ENCODE data around the gene UBL3.
A peak's percentile ranks its signal among the peaks of the same experiment; 100 is the strongest.

Gene UBL3

DNA sequence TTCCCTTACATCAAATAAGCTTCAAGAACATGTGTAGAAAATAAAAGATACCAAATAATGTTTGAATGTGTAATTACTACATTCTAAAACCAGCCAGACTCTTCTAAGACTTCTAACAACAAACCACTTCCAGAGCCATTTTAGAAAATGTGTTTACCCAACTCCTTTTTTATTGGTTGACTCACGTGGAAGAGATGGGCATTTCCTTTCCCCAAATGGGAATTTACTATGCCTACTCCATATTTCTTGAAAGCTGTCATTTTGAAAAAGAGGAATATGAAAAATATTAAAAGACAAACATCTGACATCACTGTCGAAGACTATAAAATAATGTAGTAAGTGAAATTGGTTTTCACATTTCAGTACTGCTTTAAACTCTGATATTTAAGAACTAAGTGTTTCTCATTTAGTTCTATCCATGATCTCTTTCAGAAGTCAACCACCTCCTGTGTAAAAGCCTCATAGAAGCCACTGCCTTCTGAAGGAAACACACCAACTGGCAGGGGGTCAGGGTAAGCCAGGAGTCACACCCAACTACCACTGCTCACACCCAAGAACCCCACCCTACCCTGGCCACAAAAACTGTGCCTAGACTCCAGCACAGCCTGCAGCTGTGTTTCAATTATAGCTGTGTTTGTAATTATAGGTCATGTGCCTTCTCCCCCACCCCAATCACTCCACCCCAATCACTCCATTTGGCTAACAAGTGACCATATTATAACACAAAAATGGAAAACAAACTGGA lies 86.8 kb downstream of the UBL3 start:
- TF ChIP-seq Cebpa-rat (IDR thresholded peaks at IDR 0.05): no peak
- H3K4me1 ChIP-seq: peaks cover 5 to 16% (median 9%) of the 10 kb centered on the region in 10 experiments
- H3K4me2 ChIP-seq: no peak overlapping the region
- no peak overlapping the region for H3K27ac ChIP-seq
- no peaks in the 10 kb centered on the region for H3K27me3 ChIP-seq
- H3K9ac ChIP-seq: no peak overlapping the region
- peaks cover 11 to 42% (median 15%) of the 10 kb centered on the region in 11 experiments; a peak in 19 of 22 replicates for H3K36me3 ChIP-seq
- H3K9me3 ChIP-seq (replicated peaks in 1 of 11): peaks cover 6 to 23% (median 12%) of the 10 kb centered on the region in 11 experiments; a peak in 17 of 22 replicates
- peaks cover 0 to 8% (median 0%) of the 10 kb centered on the region in 11 experiments; a peak in 1 of 22 replicates for H4K20me1 ChIP-seq
- no peak overlapping the region for H3K4me3 ChIP-seq

DNA sequence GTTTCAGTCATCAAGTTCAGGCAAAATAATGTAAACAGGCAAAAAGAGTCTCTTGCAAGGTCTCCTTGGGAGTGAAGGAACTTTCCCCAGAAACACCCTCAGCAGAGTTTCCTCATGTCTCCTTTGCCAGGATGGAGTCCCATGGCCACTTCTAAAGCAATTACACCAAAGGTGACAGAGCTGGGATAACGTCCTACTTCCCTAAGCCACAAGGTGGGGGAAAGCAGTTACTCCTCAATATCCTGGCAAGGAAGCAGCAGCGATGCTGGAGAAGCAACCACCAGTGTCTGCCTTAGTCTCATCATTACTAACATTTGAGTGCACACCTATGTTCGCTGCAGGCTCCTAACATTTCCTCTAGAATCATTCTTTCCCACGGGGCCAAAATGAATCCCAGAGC lies 88.6 kb downstream of the UBL3 start:
- Histone ChIP-seq H3K9ac (no peak overlapping the region), H3K27me3 (no peaks in the 10 kb centered on the region), H3K36me3 (peaks cover 6 to 34% (median 7%) of the 10 kb centered on the region in 11 experiments; a peak in 18 of 22 replicates), H3K4me2 (no peak overlapping the region), H4K20me1 (peaks cover 0 to 4% (median 0%) of the 10 kb centered on the region in 11 experiments; a peak in 1 of 22 replicates), H3K9me3 (replicated peaks in 1 of 11) (peaks cover 6 to 23% (median 12%) of the 10 kb centered on the region in 11 experiments; a peak in 17 of 22 replicates), H3K4me3 (no peak overlapping the region), H3K27ac (no peak overlapping the region), H3K4me1 (peaks cover 7 to 17% (median 11%) of the 10 kb centered on the region in 10 experiments)
- TF ChIP-seq Cebpa-rat (IDR thresholded peaks at IDR 0.05): no peak

DNA sequence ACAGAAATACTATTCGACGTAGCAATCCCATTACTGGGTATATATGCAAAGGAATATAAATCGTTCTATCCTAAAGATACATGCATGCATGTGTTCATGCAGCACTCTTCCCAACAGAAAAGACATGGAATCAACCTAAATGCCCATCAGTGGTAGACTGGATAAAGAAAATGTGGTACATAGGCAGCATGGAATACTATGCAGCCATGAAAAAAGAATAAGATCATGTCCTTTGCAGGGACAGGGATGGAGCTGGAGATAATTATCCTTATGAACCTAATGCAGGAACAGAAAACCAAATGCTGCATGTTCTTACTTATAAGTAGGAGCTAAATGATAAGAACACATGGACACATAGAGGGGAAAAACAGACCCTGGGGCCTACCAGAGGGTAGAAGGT lies 89.3 kb downstream of the UBL3 start:
- peaks cover 0 to 27% (median under 1%) of the 10 kb centered on the region in 11 experiments; a peak in 12 of 22 replicates for H3K36me3 ChIP-seq
- H4K20me1 ChIP-seq: no peaks in the 10 kb centered on the region
- H3K27ac ChIP-seq: no peak overlapping the region
- no peaks in the 10 kb centered on the region for H3K27me3 ChIP-seq
- peak overlapping the region in 1 of 11 experiments; percentile 21; a peak in 1 of 22 replicates for H3K4me2 ChIP-seq
- H3K4me1 ChIP-seq: peaks cover 7 to 17% (median 11%) of the 10 kb centered on the region in 10 experiments
- no peak for TF ChIP-seq Cebpa-rat (IDR thresholded peaks at IDR 0.05)
- no peak overlapping the region for H3K9ac ChIP-seq
- no peak overlapping the region for H3K4me3 ChIP-seq
- peaks cover 6 to 23% (median 12%) of the 10 kb centered on the region in 11 experiments; a peak in 17 of 22 replicates for H3K9me3 ChIP-seq (replicated peaks in 1 of 11)

DNA sequence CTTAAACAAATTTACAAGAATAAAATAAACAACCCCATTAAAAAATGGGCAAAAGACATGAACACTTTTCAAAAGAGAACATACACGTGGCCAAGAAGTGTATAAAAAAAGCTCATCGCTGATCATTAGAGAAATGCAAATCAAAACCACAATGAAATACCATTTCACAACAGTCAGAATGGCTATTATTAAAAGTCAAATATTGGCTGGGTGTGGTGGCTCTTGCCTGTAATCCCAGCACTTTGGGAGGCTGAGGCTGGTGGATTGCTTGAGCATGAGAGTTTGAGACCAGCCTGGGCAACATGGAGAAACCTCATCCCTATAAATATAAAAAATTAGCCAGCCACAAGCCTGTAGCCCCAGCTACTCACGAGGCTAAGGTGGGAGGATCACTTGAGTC lies 89.9 kb downstream of the UBL3 start:
- Histone ChIP-seq H3K27me3 (no peaks in the 10 kb centered on the region), H4K20me1 (no peaks in the 10 kb centered on the region), H3K4me2 (peak overlapping the region in 1 of 11 experiments; percentile 21; a peak in 2 of 22 replicates), H3K9me3 (replicated peaks in 1 of 11) (peaks cover 6 to 23% (median 12%) of the 10 kb centered on the region in 11 experiments; a peak in 17 of 22 replicates), H3K36me3 (peaks cover 0 to 21% (median 0%) of the 10 kb centered on the region in 11 experiments; a peak in 4 of 22 replicates), H3K27ac (no peak overlapping the region), H3K9ac (no peak overlapping the region), H3K4me3 (no peak overlapping the region), H3K4me1 (peaks cover 7 to 17% (median 11%) of the 10 kb centered on the region in 10 experiments)
- TF ChIP-seq Cebpa-rat (IDR thresholded peaks at IDR 0.05): no peak

DNA sequence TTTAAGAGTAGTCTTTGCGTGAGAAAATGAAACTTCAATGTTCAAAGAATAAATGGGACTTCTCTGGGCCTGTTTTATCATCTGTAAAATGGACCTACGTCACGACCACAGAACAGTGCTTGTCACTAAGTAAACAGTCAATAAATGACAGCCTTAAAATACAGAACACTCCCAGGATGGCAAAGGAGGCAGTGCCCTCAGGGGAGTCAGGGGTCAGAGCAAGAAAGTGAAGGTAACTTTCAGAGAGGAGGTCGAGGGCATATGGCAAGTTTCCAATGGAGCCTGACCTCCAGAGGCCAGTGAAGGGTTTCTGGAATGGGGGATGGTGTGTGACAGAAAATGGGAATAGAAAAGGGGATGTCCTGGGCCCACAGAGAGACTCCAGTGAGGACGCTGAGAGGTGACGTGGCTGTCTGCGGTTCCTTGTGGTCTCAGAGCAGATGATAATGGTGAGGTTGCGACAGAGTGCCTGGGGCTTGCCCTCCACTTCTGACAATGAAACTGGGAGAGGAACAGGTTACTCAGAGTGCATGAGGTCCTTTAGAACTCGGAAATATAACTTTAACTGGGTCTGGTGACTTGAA lies 91.8 kb downstream of the UBL3 start:
- no peaks in the 10 kb centered on the region for H4K20me1 ChIP-seq
- H3K4me3 ChIP-seq: no peak overlapping the region
- peak overlapping the region; percentile 23 to 60 (median 36); a peak in 20 of 22 replicates for H3K4me2 ChIP-seq
- peaks cover 6 to 23% (median 12%) of the 10 kb centered on the region in 11 experiments; a peak in 17 of 22 replicates for H3K9me3 ChIP-seq (replicated peaks in 1 of 11)
- no peaks in the 10 kb centered on the region for H3K27me3 ChIP-seq
- 0 out of 22 replicates have a peak overlapping the region, but pooled peaks of 1 of the 11 experiments have one; percentile 28 for H3K27ac ChIP-seq
- no peak overlapping the region for H3K9ac ChIP-seq
- peaks cover 7 to 17% (median 10%) of the 10 kb centered on the region in 10 experiments for H3K4me1 ChIP-seq
- TF ChIP-seq Cebpa-rat (IDR thresholded peaks at IDR 0.05): peak in 3 of 11 experiments; percentile 22 to 34 (median 26); a peak in 3 of 22 replicates
- H3K36me3 ChIP-seq: peaks cover 0 to 9% (median 0%) of the 10 kb centered on the region in 11 experiments; a peak in 4 of 22 replicates

DNA sequence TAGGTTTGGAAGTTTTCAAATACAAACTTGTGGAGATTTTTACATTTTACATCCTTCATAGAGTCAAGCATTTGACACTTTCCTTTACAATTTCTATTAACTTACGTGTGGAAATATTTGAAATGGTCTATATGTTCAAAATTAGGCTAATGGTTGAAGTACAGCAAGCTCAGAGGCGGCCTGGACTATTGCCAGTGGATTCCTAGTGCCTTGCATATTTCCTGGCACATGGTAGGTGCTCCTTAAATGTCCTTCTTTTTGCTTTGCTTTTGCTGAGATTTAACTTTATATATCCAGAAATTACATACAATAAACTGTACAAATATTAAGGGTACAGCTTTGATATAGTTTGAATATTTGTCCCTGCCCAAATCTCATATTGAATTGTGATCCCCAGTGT lies 93.9 kb downstream of the UBL3 start:
- peaks cover 8 to 21% (median 12%) of the 10 kb centered on the region in 10 experiments for H3K4me1 ChIP-seq
- no peak overlapping the region for H3K9ac ChIP-seq
- H4K20me1 ChIP-seq: no peaks in the 10 kb centered on the region
- no peaks in the 10 kb centered on the region for H3K27me3 ChIP-seq
- no peak overlapping the region for H3K4me3 ChIP-seq
- TF ChIP-seq Cebpa-rat (IDR thresholded peaks at IDR 0.05): no peak
- H3K36me3 ChIP-seq: peaks cover 0 to 5% (median 0%) of the 10 kb centered on the region in 11 experiments; a peak in 3 of 22 replicates
- no peak overlapping the region for H3K4me2 ChIP-seq
- H3K9me3 ChIP-seq (replicated peaks in 1 of 11): peaks cover 6 to 19% (median 12%) of the 10 kb centered on the region in 11 experiments; a peak in 17 of 22 replicates
- no peak overlapping the region for H3K27ac ChIP-seq

DNA sequence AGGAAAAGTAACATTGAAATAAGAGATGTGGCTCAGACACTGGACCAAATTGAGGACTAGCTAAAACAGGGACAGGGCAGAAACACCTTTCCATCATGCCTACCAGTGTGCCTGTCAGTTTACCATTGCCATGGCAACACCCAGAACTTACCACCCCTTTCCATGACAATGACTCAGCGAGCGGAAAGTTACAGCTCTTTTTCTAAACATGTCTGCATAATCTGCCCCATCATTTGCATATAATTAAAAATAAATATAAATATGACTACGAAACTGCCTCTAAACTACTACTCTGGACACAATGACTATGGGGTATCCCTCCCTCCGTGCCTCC lies 96.0 kb downstream of the UBL3 start:
- Histone ChIP-seq H3K4me2 (no peak overlapping the region), H3K27ac (no peak overlapping the region), H3K4me3 (no peak overlapping the region), H3K4me1 (peaks cover 8 to 14% (median 11%) of the 10 kb centered on the region in 10 experiments), H3K27me3 (no peaks in the 10 kb centered on the region), H3K9me3 (replicated peaks in 1 of 11) (no peaks in the 10 kb centered on the region), H3K36me3 (no peaks in the 10 kb centered on the region), H4K20me1 (no peaks in the 10 kb centered on the region), H3K9ac (no peak overlapping the region)
- TF ChIP-seq Cebpa-rat (IDR thresholded peaks at IDR 0.05): no peak

DNA sequence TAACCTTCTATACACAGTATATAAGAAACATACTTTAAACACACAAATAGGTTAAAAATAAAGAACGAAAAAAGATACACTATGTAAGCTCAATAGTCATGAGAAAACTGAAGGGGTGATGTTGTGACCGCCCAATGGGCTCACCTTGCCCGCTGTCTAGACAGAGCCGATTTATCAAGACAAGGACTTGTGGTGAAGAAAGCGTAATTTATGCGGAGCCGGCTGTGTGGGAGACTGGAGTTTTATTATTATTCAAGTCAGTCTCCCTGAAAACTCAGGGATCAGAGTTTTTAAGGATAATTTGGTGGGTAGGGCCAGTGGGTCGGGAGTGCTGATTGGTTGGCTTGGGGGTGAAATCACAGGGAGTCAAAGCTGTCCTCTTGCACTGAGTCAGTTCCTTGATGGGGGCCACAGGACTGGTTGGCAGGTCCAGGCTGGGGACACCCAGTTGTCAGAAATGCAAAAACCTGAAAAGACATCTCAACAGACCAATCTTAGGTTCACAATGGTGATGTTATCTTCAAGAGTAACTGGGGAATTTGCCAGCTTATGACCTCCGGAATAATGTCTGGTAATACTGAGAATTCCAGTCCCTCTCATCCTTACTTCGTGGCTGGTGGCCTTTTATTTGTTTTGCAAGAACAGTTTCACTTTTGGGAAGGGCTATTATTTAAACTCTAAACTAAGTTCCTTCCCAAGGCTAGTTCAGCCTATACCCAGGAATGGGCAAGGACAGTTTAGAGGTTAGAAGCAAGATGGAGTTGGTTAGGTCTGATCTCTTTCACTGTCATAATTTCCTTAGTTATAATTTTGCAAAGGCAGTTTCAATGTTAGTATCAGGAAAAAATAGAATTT lies 96.6 kb downstream of the UBL3 start:
- peaks cover 4 to 9% (median 6%) of the 10 kb centered on the region in 10 experiments for H3K4me1 ChIP-seq
- H4K20me1 ChIP-seq: no peaks in the 10 kb centered on the region
- no peak overlapping the region for H3K9ac ChIP-seq
- H3K27me3 ChIP-seq: no peaks in the 10 kb centered on the region
- no peak overlapping the region for H3K27ac ChIP-seq
- TF ChIP-seq Cebpa-rat (IDR thresholded peaks at IDR 0.05): no peak
- no peaks in the 10 kb centered on the region for H3K9me3 ChIP-seq (replicated peaks in 1 of 11)
- no peak overlapping the region for H3K4me3 ChIP-seq
- H3K4me2 ChIP-seq: no peak overlapping the region
- no peaks in the 10 kb centered on the region for H3K36me3 ChIP-seq

Measured in BLaER1 treated with 17β-estradiol and CSF1 and Interleukin-3, amounts not matched to agents 10 nM and 100 nM (cell line).